Endothelial cell of umbilical vein (primary cell): ENCODE measurements around the gene RAC2. TPM values are rescaled to one million over a fixed set of nuclear protein-coding genes. Genes with fewer than 3 reads are reported as not detected.

Experiments used
- BruUV-seq: library from RNA; stranded (reverse); fragments of 400-500 nt; replicated peaks from 2 replicates; lab custom pipeline; 2021; lab: Mats Ljungman, UMichigan
- CTCF ChIA-PET: fragments of 300-600, 350-600 bp; sonication (Branson Sonifier 250); formaldehyde crosslinking; loops from one replicate; lab custom pipeline; 2021; ENCODE audit warnings: antibody characterized with exemption, inconsistent platforms; lab: Charles Lee
- POLR2A ChIA-PET: fragments of 300-600, 350-600 bp; sonication (Branson Sonifier 250); formaldehyde crosslinking; loops from one replicate; lab custom pipeline; 2021; ENCODE audit warnings: antibody characterized with exemption, inconsistent platforms; lab: Charles Lee
- DNase-seq: peaks from one replicate; pipeline ENCODE4 v3.0.0-alpha.2; 2011; ENCODE audit warnings: low read depth, low spot score
- FAIRE-seq: peaks from 2 replicates; lab custom pipeline; 2011; peaks lifted over from hg19 to GRCh38; lab: Jason Lieb, UNC
- H2AFZ ChIP-seq: 2 replicates; pipeline ENCODE4 v1.6.0; 2012; ENCODE audit warnings: low read depth, low read length, control low read depth, inconsistent platforms
- H3K27ac ChIP-seq: 2 replicates; pipeline ENCODE4 v1.5.1; 2011; ENCODE audit warnings: low read depth, mild to moderate bottlenecking, control low read depth, low read length, moderate library complexity; ENCODE audit not compliant: insufficient read depth
- H3K27me3 ChIP-seq, 2 experiments: 2 replicates each; pipeline versions ENCODE4 v1.6.0 to v1.6.1; 2011; ENCODE audit warnings: low read length in 2 of 2, mixed read lengths in 1 of 2; ENCODE audit not compliant: control insufficient read depth in 2 of 2, insufficient read depth in 2 of 2
- H3K36me3 ChIP-seq, 2 experiments: 2 replicates in 1 of 2; 3 replicates in 1 of 2; pipeline ENCODE4 v1.5.1; 2011; ENCODE audit warnings: low read length in 2 of 2, mild to moderate bottlenecking in 1 of 2, moderate library complexity in 1 of 2; ENCODE audit not compliant: control insufficient read depth in 2 of 2, insufficient read depth in 2 of 2; ENCODE audit errors: extremely low read depth in 1 of 2
- H3K4me1 ChIP-seq: 3 replicates; pipeline ENCODE4 v1.5.1; 2011; ENCODE audit warnings: mild to moderate bottlenecking, low read length; ENCODE audit not compliant: control insufficient read depth, insufficient read depth; ENCODE audit errors: extremely low read depth
- H3K4me2 ChIP-seq: 2 replicates; pipeline ENCODE4 v1.6.1; 2011; ENCODE audit warnings: low read length, control low read depth, mixed read lengths; ENCODE audit not compliant: insufficient read depth
- H3K4me3 ChIP-seq, 3 experiments: fragments of 200-600 bp in 1 of 3; sonication (generic), shearing (Covaris generic) in 1 of 3; replicated peaks in 1 of 3; 2 replicates each; pipeline ENCODE4 v1.5.1; 2011 to 2016; ENCODE audit warnings: control low read depth in 3 of 3, low read length in 3 of 3, mild to moderate bottlenecking in 2 of 3, inconsistent platforms in 1 of 3, low read depth in 1 of 3, moderate library complexity in 1 of 3; ENCODE audit not compliant: insufficient read depth in 1 of 3
- H3K79me2 ChIP-seq: 2 replicates; pipeline ENCODE4 v1.6.0; 2012; ENCODE audit warnings: low read length, inconsistent platforms; ENCODE audit not compliant: control insufficient read depth, insufficient read depth
- H3K9ac ChIP-seq: replicated peaks from 2 replicates; pipeline ENCODE3; 2011; ENCODE audit warnings: low read length, control low read depth; ENCODE audit not compliant: insufficient read depth; ENCODE audit errors: extremely low read depth
- H3K9me1 ChIP-seq: replicated peaks from 3 replicates; pipeline ENCODE4 v1.6.0; 2011; ENCODE audit warnings: mild to moderate bottlenecking, low read length; ENCODE audit not compliant: control insufficient read depth, insufficient read depth; ENCODE audit errors: extremely low read depth
- H3K9me3 ChIP-seq: replicated peaks from 2 replicates; pipeline ENCODE4 v1.5.1; 2012; ENCODE audit warnings: low read length, inconsistent platforms; ENCODE audit not compliant: control insufficient read depth, insufficient read depth
- H4K20me1 ChIP-seq: replicated peaks from 2 replicates; pipeline ENCODE3; 2011; ENCODE audit warnings: mild to moderate bottlenecking, low read length; ENCODE audit not compliant: control insufficient read depth, insufficient read depth; ENCODE audit errors: extremely low read depth
- CTCF ChIP-seq, 2 donors: IDR thresholded peaks; 1 replicate in 1 of 2; 2 replicates in 1 of 2; pipeline ENCODE4 v1.5.1; 2011; ENCODE audit warnings: low read length in 2 of 2, mild to moderate bottlenecking in 2 of 2, moderate library complexity in 2 of 2, control low read depth in 1 of 2, inconsistent platforms in 1 of 2, low read depth in 1 of 2; ENCODE audit not compliant: insufficient read depth in 1 of 2; ENCODE audit errors: extremely low read depth in 1 of 2
- EZH2 ChIP-seq: IDR thresholded peaks from 2 replicates; pipeline ENCODE4 v1.6.1; 2012; ENCODE audit warnings: borderline replicate concordance, low read depth, mild to moderate bottlenecking, moderate library complexity, low read length, inconsistent platforms; ENCODE audit not compliant: severe bottlenecking
- FOS ChIP-seq: IDR thresholded peaks from 2 replicates; pipeline ENCODE4 v1.6.1; 2011; ENCODE audit warnings: mild to moderate bottlenecking, low read length, moderate library complexity, borderline replicate concordance; ENCODE audit not compliant: insufficient read depth
- GATA2 ChIP-seq: IDR thresholded peaks from 2 replicates; pipeline ENCODE4 v1.7.0; 2011; ENCODE audit warnings: low read depth, mild to moderate bottlenecking, moderate library complexity, mixed read lengths, low read length; ENCODE audit not compliant: insufficient read length, insufficient read depth
- JUN ChIP-seq: IDR thresholded peaks from 2 replicates; pipeline ENCODE4 v1.6.1; 2011; ENCODE audit warnings: borderline replicate concordance, low read depth; ENCODE audit not compliant: insufficient read length, insufficient read depth
- MAX ChIP-seq: IDR thresholded peaks from 2 replicates; pipeline ENCODE4 v1.6.1; 2011; ENCODE audit not compliant: insufficient read depth, insufficient read length
- MYC ChIP-seq: IDR thresholded peaks from one replicate; pipeline ENCODE4 v1.6.1; 2011; ENCODE audit warnings: mild to moderate bottlenecking, low read depth, low read length
- POLR2A ChIP-seq: IDR thresholded peaks from 2 replicates; pipeline ENCODE4 v1.6.1; 2012; ENCODE audit warnings: low read depth, mild to moderate bottlenecking, control low read depth, low read length
- POLR2AphosphoS5 ChIP-seq: IDR thresholded peaks from 2 replicates; pipeline ENCODE4 v1.6.1; 2012; ENCODE audit warnings: low read depth, mild to moderate bottlenecking, control low read depth, low read length, moderate library complexity; ENCODE audit not compliant: insufficient read depth
- dilution Hi-C: fragments of 300-500 bp; cut with MboI; formaldehyde crosslinking; loops from one replicate; pipeline ENCODE4 v1.15.0; 2019; ENCODE audit warnings: low sequenced_read_pairs; ENCODE audit not compliant: extremely low pct_ligation_motif_present
- intact Hi-C: fragments of 100-400 bp; cut with micrococcal nuclease; formaldehyde crosslinking; loops from one replicate; pipeline ENCODE4 v1.10.0; 2022
- polyA plus RNA-seq, 4 experiments: library from polyadenylated mRNA; depleted of rRNA in 3 of 4; stranded (reverse) in 3 of 4; unstranded in 1 of 4; fragments of >200 nt; gene quantifications; 2 replicates each; pipeline versions ENCODE4 v1.2.1 to v1.2.3, GENCODE V29; 2011 to 2012; ENCODE audit warnings: missing spikeins in 1 of 4
- total RNA-seq: library from RNA; stranded (reverse); gene quantifications from 2 replicates; pipeline ENCODE4 v1.2.3, GENCODE V29; 2021

RAC2 gene
- total and polyA plus RNA-seq, 2 donors (not counting 3 experiments of a cell fraction or from before 2014, with no cell fraction given), result 122 to 181 TPM

GRCh38 chr22:37280718-37281117, 36.6 kb upstream of the RAC2 start:
- Histone ChIP-seq H3K27ac (no peak overlapping the region), H3K79me2 (no peaks in the 10 kb centered on the region), H3K4me3 (no peak overlapping the region), H3K4me2 (no peak overlapping the region), H2AFZ (no peak overlapping the region), H3K9me3 (no peaks in the 10 kb centered on the region), H3K9ac (no peak overlapping the region), H4K20me1 (no peaks in the 10 kb centered on the region), H3K36me3 (no peaks in the 10 kb centered on the region), H3K9me1 (no peaks in the 10 kb centered on the region), H3K27me3 (no peaks in the 10 kb centered on the region), H3K4me1 (peaks cover 10% of the 10 kb centered on the region)
- intact Hi-C loops, result no loop called here
- DNase-seq (no peak), FAIRE-seq (no peak)
- ChIA-PET CTCF (interaction anchor here (0.9 kb wide), 1 partner anchor 21 kb away, joined by 4 read pairs; no protein-coding TSS in a partner anchor), POLR2A (no interaction called here)
- BruUV-seq, result no TSS peak
- TF ChIP-seq GATA2, result no peak
- no peak for TF ChIP-seq MYC
- no peak for TF ChIP-seq JUN
- TF ChIP-seq POLR2A, result no peak
- TF ChIP-seq POLR2AphosphoS5, result no peak
- TF ChIP-seq EZH2, result no peak
- TF ChIP-seq FOS, result no peak
- dilution Hi-C loops, result no loop called here

- H3K4me3 ChIP-seq, result no peak overlapping the region
- TF ChIP-seq MAX (no peak), GATA2 (no peak), POLR2AphosphoS5 (no peak), EZH2 (no peak), POLR2A (no peak), FOS (no peak), CTCF (IDR thresholded peaks at IDR 0.05; ENCODE audit: extremely low read depth in 1 of 2, insufficient read depth in 1 of 2, low read depth in 1 of 2, low read length in 2 of 2) (no peak), MYC (no peak), JUN (no peak)
- no peak overlapping the region for H3K4me2 ChIP-seq
- H3K9me1 ChIP-seq, result no peaks in the 10 kb centered on the region
- ChIA-PET CTCF (interaction anchor here (0.7 to 1.0 kb wide), 2 partner anchors 9 to 12 kb away, joined by 3 read pairs; no protein-coding TSS in a partner anchor), POLR2A (no interaction called here)
- no peaks in the 10 kb centered on the region for H3K36me3 ChIP-seq
- no peaks in the 10 kb centered on the region for H3K9me3 ChIP-seq
- H3K27ac ChIP-seq, result no peak overlapping the region
- BruUV-seq, result no TSS peak
- dilution Hi-C loops, result no loop called here
- DNase-seq, result no peak
- no peaks in the 10 kb centered on the region for H3K27me3 ChIP-seq
- H3K79me2 ChIP-seq, result no peaks in the 10 kb centered on the region
- H3K4me1 ChIP-seq, result peaks cover 10% of the 10 kb centered on the region
- no peak for FAIRE-seq
- no peaks in the 10 kb centered on the region for H4K20me1 ChIP-seq
- intact Hi-C loops, result no loop called here
- H2AFZ ChIP-seq, result no peak overlapping the region
- H3K9ac ChIP-seq, result no peak overlapping the region
These were observed 35.5 kb upstream of the RAC2 start for GRCh38 chr22:37279331-37280181.
